HCT116 (cell line): ENCODE data around the gene CNST. TPM values are rescaled to one million over a fixed set of nuclear protein-coding genes. Genes with fewer than 3 reads are reported as not detected.

ENCODE experiments used
- ATAC-seq: fragments of 200-7000 bp; cut with Tn5 transposase; 2 replicates; pipeline ENCODE4 v1.9.1; 2020; ENCODE audit warnings: mild to moderate bottlenecking, moderate library complexity
- BruUV-seq: library from RNA; stranded (reverse); fragments of 400-500 nt; replicated peaks from 2 replicates; lab custom pipeline; 2021; lab: Mats Ljungman, UMichigan
- CTCF ChIA-PET: fragments of 300-600 bp; sonication (Branson Sonifier 250); formaldehyde crosslinking; loops from one replicate; lab custom pipeline; 2021; ENCODE audit warnings: antibody characterized with exemption; lab: Charles Lee
- POLR2A ChIA-PET: fragments of 300-600, 350-600 bp; sonication (Branson Sonifier 250); formaldehyde crosslinking; loops from one replicate; lab custom pipeline; 2021; ENCODE audit warnings: antibody characterized with exemption; lab: Charles Lee
- RAD21 ChIA-PET, 2 experiments: fragments of 300-600 bp; sonication (Branson Sonifier 250); formaldehyde crosslinking; loops; one replicate each; lab custom pipeline; 2023; ENCODE audit warnings: low total read pairs in 2 of 2; ENCODE audit not compliant: uncharacterized antibody in 2 of 2, unreplicated experiment in 2 of 2, low non-redundant PET in 1 of 2; lab: Charles Lee
- DNase-seq: peaks from one replicate; pipeline ENCODE4 v3.0.0-alpha.2; 2010; ENCODE audit warnings: low read depth, low spot score
- H2AFZ ChIP-seq: fragments of 200-600 bp; shearing (Covaris generic), sonication (generic); 2 replicates; pipeline ENCODE4 v1.6.1; 2017; ENCODE audit warnings: low read depth, mixed run types, mixed read lengths, antibody characterized with exemption, low read length; ENCODE audit not compliant: poor library complexity, severe bottlenecking
- H3K27ac ChIP-seq: 2 replicates; pipeline ENCODE4 v1.5.1; 2012; ENCODE audit warnings: low read depth, low read length
- H3K27me3 ChIP-seq: fragments of 200-600 bp; sonication (generic); 2 replicates; pipeline ENCODE4 v1.6.1; 2016; ENCODE audit warnings: mixed run types, low read length, mixed read lengths; ENCODE audit not compliant: insufficient read depth
- H3K36me3 ChIP-seq, 2 experiments: fragments of 200-500 bp in 1 of 2; fragments of 200-600 bp in 1 of 2; sonication (Bioruptor generic) in 1 of 2; sonication (generic) in 1 of 2; 2 replicates each; pipeline versions ENCODE4 v1.5.1 to v1.6.1; 2014 to 2016; ENCODE audit warnings: low read length in 2 of 2, inconsistent platforms in 1 of 2, mixed read lengths in 1 of 2, mixed run types in 1 of 2; ENCODE audit not compliant: insufficient read depth in 2 of 2, control insufficient read depth in 1 of 2
- H3K4me1 ChIP-seq, 2 experiments: fragments of 200-600 bp in 1 of 2; sonication (generic) in 1 of 2; 2 replicates each; pipeline versions ENCODE4 v1.5.1 to v1.6.1; 2012 to 2017; ENCODE audit warnings: low read length in 2 of 2, inconsistent platforms in 1 of 2, mild to moderate bottlenecking in 1 of 2, mixed read lengths in 1 of 2, mixed run types in 1 of 2, moderate library complexity in 1 of 2; ENCODE audit not compliant: insufficient read depth in 2 of 2, control insufficient read depth in 1 of 2
- H3K4me2 ChIP-seq: fragments of 200-600 bp; sonication (generic); 2 replicates; pipeline ENCODE4 v1.6.1; 2017; ENCODE audit warnings: mixed run types, low read length, mixed read lengths
- H3K4me3 ChIP-seq, 2 experiments: fragments of 200-600 bp in 1 of 2; sonication (generic) in 1 of 2; replicated peaks in 1 of 2; 2 replicates each; pipeline ENCODE4 v1.5.1; 2011 to 2016; ENCODE audit warnings: low read length in 2 of 2, control low read depth in 1 of 2, low read depth in 1 of 2, mild to moderate bottlenecking in 1 of 2, mixed read lengths in 1 of 2, mixed run types in 1 of 2
- H3K79me2 ChIP-seq: fragments of 200-600 bp; sonication (generic); 2 replicates; pipeline ENCODE4 v1.6.1; 2017; ENCODE audit warnings: mild to moderate bottlenecking, mixed run types, low read length, moderate library complexity, mixed read lengths; ENCODE audit not compliant: insufficient read depth
- H3K9ac ChIP-seq: fragments of 200-600 bp; sonication (generic); 2 replicates; pipeline ENCODE4 v1.6.1; 2016; ENCODE audit warnings: low read length, mixed read lengths
- H3K9me2 ChIP-seq: fragments of 200-600 bp; sonication (generic), shearing (Covaris generic); 2 replicates; pipeline ENCODE4 v1.6.1; 2017; ENCODE audit warnings: mixed run types, mild to moderate bottlenecking, moderate library complexity; ENCODE audit not compliant: insufficient read depth
- H3K9me3 ChIP-seq, 2 experiments: fragments of 200-500 bp in 1 of 2; fragments of 200-600 bp in 1 of 2; sonication (Bioruptor generic) in 1 of 2; sonication (generic) in 1 of 2; 2 replicates each; pipeline ENCODE4 v1.6.1; 2014 to 2017; ENCODE audit warnings: low read length in 2 of 2, mixed read lengths in 2 of 2, inconsistent platforms in 1 of 2, low read depth in 1 of 2, mild to moderate bottlenecking in 1 of 2, mixed run types in 1 of 2, moderate library complexity in 1 of 2; ENCODE audit not compliant: control insufficient read depth in 1 of 2, insufficient read depth in 1 of 2
- H4K20me1 ChIP-seq: fragments of 200-600 bp; sonication (generic), shearing (Covaris generic); 2 replicates; pipeline ENCODE4 v1.6.1; 2017; ENCODE audit warnings: mixed run types, mild to moderate bottlenecking, moderate library complexity; ENCODE audit not compliant: insufficient read depth
- CBX3 ChIP-seq: IDR thresholded peaks from 2 replicates; pipeline ENCODE4 v1.6.1; 2012; ENCODE audit warnings: low read depth
- CTCF ChIP-seq, 3 experiments: fragments of 200-600 bp in 1 of 3; sonication (generic) in 1 of 3; IDR thresholded peaks in 2 of 3; conservative IDR thresholded peaks in 1 of 3; 2 replicates each; pipeline ENCODE4 v1.5.1; 2012 to 2017; ENCODE audit warnings: low read depth in 2 of 3, low read length in 2 of 3, antibody characterized with exemption in 1 of 3, borderline replicate concordance in 1 of 3, control low read depth in 1 of 3, mild to moderate bottlenecking in 1 of 3, mixed read lengths in 1 of 3, mixed run types in 1 of 3, moderate library complexity in 1 of 3; ENCODE audit not compliant: insufficient read depth in 1 of 3
- FOSL1 ChIP-seq: IDR thresholded peaks from 2 replicates; pipeline ENCODE4 v1.6.1; 2012; ENCODE audit warnings: low read depth
- POLR2AphosphoS5 ChIP-seq: IDR thresholded peaks from 2 replicates; pipeline ENCODE4 v1.6.1; 2011; ENCODE audit warnings: mild to moderate bottlenecking, low read depth, low read length, moderate library complexity
- RAD21 ChIP-seq: IDR thresholded peaks from 2 replicates; pipeline ENCODE4 v1.6.1; 2012; ENCODE audit warnings: low read depth, mild to moderate bottlenecking
- SIN3A ChIP-seq: IDR thresholded peaks from 2 replicates; pipeline ENCODE4 v1.6.1; 2012; ENCODE audit warnings: low read depth
- SP1 ChIP-seq: IDR thresholded peaks from 2 replicates; pipeline ENCODE4 v1.6.1; 2012; ENCODE audit warnings: low read depth
- ZBTB33 ChIP-seq: IDR thresholded peaks from 2 replicates; pipeline ENCODE4 v1.6.1; 2011; ENCODE audit warnings: mild to moderate bottlenecking, low read length, moderate library complexity; ENCODE audit not compliant: insufficient replicate concordance; ENCODE audit errors: extremely low read depth
- ZNF274 ChIP-seq: fragments of 200-500 bp; sonication (Bioruptor generic); IDR thresholded peaks from 2 replicates; pipeline ENCODE4 v1.6.1; 2014; ENCODE audit warnings: mild to moderate bottlenecking, low read depth, low read length, inconsistent platforms
- intact Hi-C: fragments of 100-400 bp; cut with micrococcal nuclease; formaldehyde crosslinking; loops from 2 replicates; pipeline ENCODE4 v1.10.0; 2022
- total RNA-seq: library from RNA; stranded (reverse); gene quantifications from one replicate; pipeline ENCODE4 v1.2.1, GENCODE V29; 2021; ENCODE audit not compliant: unreplicated experiment
- TF ChIP-seq, protein P1 (sequence below): IDR thresholded peaks from 2 replicates; pipeline ENCODE4 v1.6.1; 2012; ENCODE audit warnings: low read depth

Gene CNST
- total RNA-seq, 1 experiment from 2014 or later: 13.5 TPM

GRCh38 chr1:246565751-246566127 lies 517 bp upstream of the CNST start:
- Histone ChIP-seq H3K27me3 (no peaks in the 10 kb centered on the region), H3K9me3 (no peaks in the 10 kb centered on the region), H3K36me3 (peaks cover 6 to 11% of the 10 kb centered on the region in 2 experiments; a peak in 3 of 4 replicates), H3K4me2 (peak overlapping the region; percentile 68), H3K4me3 (peak overlapping the region; percentile 73 to 92), H3K4me1 (peaks cover 10 to 16% of the 10 kb centered on the region in 2 experiments), H2AFZ (no peak overlapping the region), H4K20me1 (no peaks in the 10 kb centered on the region), H3K9ac (peak overlapping the region; percentile 80), H3K79me2 (peaks cover 87% of the 10 kb centered on the region), H3K9me2 (no peaks in the 10 kb centered on the region), H3K27ac (peak overlapping the region; percentile 62)
- CTCF ChIA-PET: no interaction called here
- DNase-seq (no peak), ATAC-seq (peak; percentile 4)
- RAD21 ChIA-PET: no interaction called here
- BruUV-seq: no TSS peak
- no peak for TF ChIP-seq RAD21
- TF ChIP-seq ZBTB33: no peak
- TF ChIP-seq SIN3A: no peak
- TF ChIP-seq POLR2AphosphoS5: no peak
- intact Hi-C loops: loop anchor here (2.0 kb wide), 2 partner anchors 123 to 133 kb away; no protein-coding TSS in a partner anchor
- POLR2A ChIA-PET: interaction anchor here (0.6 kb wide), 1 partner anchor 38 kb away, joined by 3 read pairs; no protein-coding TSS in a partner anchor

- RAD21 ChIA-PET: no interaction called here
- BruUV-seq: TSS peak; percentile 50
- peak overlapping the region; percentile 68 for H3K4me2 ChIP-seq
- ATAC-seq (peak; percentile 19), DNase-seq (no peak)
- no peaks in the 10 kb centered on the region for H3K27me3 ChIP-seq
- H3K4me1 ChIP-seq: peaks cover 10 to 16% of the 10 kb centered on the region in 2 experiments
- H2AFZ ChIP-seq: peak overlapping the region; percentile 51
- no peaks in the 10 kb centered on the region for H3K9me2 ChIP-seq
- H3K79me2 ChIP-seq: peaks cover 89% of the 10 kb centered on the region
- peak overlapping the region; percentile 82 for H3K27ac ChIP-seq
- peak overlapping the region; percentile 80 for H3K9ac ChIP-seq
- CTCF ChIA-PET: no interaction called here
- no peaks in the 10 kb centered on the region for H4K20me1 ChIP-seq
- intact Hi-C loops: loop anchor here (2.0 kb wide), 2 partner anchors 122 to 132 kb away; no protein-coding TSS in a partner anchor
- POLR2A ChIA-PET: no interaction called here
- peak overlapping the region; percentile 73 to 92 for H3K4me3 ChIP-seq
- peaks cover 6 to 11% of the 10 kb centered on the region in 2 experiments; a peak in 3 of 4 replicates for H3K36me3 ChIP-seq
- H3K9me3 ChIP-seq: no peaks in the 10 kb centered on the region
- TF ChIP-seq CTCF (IDR thresholded peaks at IDR 0.05 in 2 of 3, conservative IDR thresholded peaks at IDR 0.05 in 1 of 3; ENCODE audit: borderline replicate concordance in 1 of 3, insufficient read depth in 1 of 3, low read depth in 2 of 3, low read length in 2 of 3) (no peak), CBX3 (no peak), FOSL1 (no peak), ZNF274 (no peak), SP1 (no peak)
- TF ChIP-seq, protein P1, sequence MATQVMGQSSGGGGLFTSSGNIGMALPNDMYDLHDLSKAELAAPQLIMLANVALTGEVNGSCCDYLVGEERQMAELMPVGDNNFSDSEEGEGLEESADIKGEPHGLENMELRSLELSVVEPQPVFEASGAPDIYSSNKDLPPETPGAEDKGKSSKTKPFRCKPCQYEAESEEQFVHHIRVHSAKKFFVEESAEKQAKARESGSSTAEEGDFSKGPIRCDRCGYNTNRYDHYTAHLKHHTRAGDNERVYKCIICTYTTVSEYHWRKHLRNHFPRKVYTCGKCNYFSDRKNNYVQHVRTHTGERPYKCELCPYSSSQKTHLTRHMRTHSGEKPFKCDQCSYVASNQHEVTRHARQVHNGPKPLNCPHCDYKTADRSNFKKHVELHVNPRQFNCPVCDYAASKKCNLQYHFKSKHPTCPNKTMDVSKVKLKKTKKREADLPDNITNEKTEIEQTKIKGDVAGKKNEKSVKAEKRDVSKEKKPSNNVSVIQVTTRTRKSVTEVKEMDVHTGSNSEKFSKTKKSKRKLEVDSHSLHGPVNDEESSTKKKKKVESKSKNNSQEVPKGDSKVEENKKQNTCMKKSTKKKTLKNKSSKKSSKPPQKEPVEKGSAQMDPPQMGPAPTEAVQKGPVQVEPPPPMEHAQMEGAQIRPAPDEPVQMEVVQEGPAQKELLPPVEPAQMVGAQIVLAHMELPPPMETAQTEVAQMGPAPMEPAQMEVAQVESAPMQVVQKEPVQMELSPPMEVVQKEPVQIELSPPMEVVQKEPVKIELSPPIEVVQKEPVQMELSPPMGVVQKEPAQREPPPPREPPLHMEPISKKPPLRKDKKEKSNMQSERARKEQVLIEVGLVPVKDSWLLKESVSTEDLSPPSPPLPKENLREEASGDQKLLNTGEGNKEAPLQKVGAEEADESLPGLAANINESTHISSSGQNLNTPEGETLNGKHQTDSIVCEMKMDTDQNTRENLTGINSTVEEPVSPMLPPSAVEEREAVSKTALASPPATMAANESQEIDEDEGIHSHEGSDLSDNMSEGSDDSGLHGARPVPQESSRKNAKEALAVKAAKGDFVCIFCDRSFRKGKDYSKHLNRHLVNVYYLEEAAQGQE: no peak
These were observed 773 bp downstream of the CNST start for GRCh38 chr1:246566813-246567645.
